AG10803 (cell line): ENCODE results near the gene SEC62.

Experiments used
- DNase-seq: peaks from one replicate; pipeline ENCODE4 v3.0.0; 2010; ENCODE audit warnings: low read depth
- H3K4me3 ChIP-seq: 2 replicates; pipeline ENCODE4 v1.5.1; 2011; ENCODE audit warnings: mild to moderate bottlenecking, low read length, control low read depth
- CTCF ChIP-seq: conservative IDR thresholded peaks from 2 replicates; pipeline ENCODE4 v1.5.1; 2011; ENCODE audit warnings: mild to moderate bottlenecking, low read length, control low read depth, inconsistent platforms

The SEC62 gene

GRCh38 chr3:169966951-169967915 is 626 bp downstream of the SEC62 start:
- DNase-seq: peak; percentile 48
- no peak for TF ChIP-seq CTCF
- peak overlapping the region; percentile 89 for H3K4me3 ChIP-seq

GRCh38 chr3:169968224-169968885 is 1.7 kb downstream of the SEC62 start:
- no peak for TF ChIP-seq CTCF
- DNase-seq: no peak
- peak overlapping the region; percentile 89 for H3K4me3 ChIP-seq

- no peak for DNase-seq
- no peak overlapping the region for H3K4me3 ChIP-seq
- TF ChIP-seq CTCF: no peak
These were observed 2.8 kb downstream of the SEC62 start for GRCh38 chr3:169969174-169970095.

GRCh38 chr3:169970847-169971246 is 4.2 kb downstream of the SEC62 start:
- no peak for DNase-seq
- H3K4me3 ChIP-seq: no peak overlapping the region
- TF ChIP-seq CTCF: no peak

- no peak for DNase-seq
- no peak overlapping the region for H3K4me3 ChIP-seq
These were observed 4.9 kb downstream of the SEC62 start for GRCh38 chr3:169971522-169971921.

GRCh38 chr3:169980055-169980454 is 13.4 kb downstream of the SEC62 start:
- DNase-seq: peak; percentile 51
- TF ChIP-seq CTCF: no peak
- no peak overlapping the region for H3K4me3 ChIP-seq

More at GRCh38 chr3:169971522-169971921, 4.9 kb downstream of the SEC62 start:
- TF ChIP-seq CTCF: no peak
